ENCODE results near the gene BTRC. TPM values are rescaled to one million over a fixed set of nuclear protein-coding genes. Genes with fewer than 3 reads are reported as not detected.

The BTRC gene
- total RNA-seq, 6 experiments from 2014 or later, result 22.3 to 27.9 (median 24.5) TPM

DNA sequence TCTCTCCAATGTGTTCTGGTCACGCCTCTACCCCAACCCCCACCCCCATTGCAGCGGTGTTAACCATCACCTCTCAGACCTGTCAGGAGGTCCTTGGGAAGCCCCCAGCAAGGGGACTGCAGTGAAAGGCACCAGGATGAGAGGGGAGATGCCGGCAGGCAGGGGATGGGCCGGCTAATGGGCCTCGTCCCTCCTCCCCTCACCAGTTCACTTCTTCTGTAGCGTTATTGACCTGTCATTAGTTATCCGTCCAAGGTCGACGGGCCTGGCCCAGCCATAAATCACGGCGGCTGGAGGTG is 215.3 kb downstream of the BTRC start:
- Mint-ChIP-seq H3K27ac (no peak overlapping the region), H3K9me3 (peaks cover 8% of the 10 kb centered on the region), H3K27me3 (ENCODE audit: insufficient read depth) (peaks cover 33% of the 10 kb centered on the region), H3K36me3 (ENCODE audit: low read depth) (no peaks in the 10 kb centered on the region), H3K4me1 (ENCODE audit: low read depth) (peaks cover 18% of the 10 kb centered on the region; the same call in 1 of the 2 replicates), H3K4me3 (peak overlapping the region; percentile 83; the same call in 1 of the 2 replicates)
- TF ChIP-seq, protein P1, sequence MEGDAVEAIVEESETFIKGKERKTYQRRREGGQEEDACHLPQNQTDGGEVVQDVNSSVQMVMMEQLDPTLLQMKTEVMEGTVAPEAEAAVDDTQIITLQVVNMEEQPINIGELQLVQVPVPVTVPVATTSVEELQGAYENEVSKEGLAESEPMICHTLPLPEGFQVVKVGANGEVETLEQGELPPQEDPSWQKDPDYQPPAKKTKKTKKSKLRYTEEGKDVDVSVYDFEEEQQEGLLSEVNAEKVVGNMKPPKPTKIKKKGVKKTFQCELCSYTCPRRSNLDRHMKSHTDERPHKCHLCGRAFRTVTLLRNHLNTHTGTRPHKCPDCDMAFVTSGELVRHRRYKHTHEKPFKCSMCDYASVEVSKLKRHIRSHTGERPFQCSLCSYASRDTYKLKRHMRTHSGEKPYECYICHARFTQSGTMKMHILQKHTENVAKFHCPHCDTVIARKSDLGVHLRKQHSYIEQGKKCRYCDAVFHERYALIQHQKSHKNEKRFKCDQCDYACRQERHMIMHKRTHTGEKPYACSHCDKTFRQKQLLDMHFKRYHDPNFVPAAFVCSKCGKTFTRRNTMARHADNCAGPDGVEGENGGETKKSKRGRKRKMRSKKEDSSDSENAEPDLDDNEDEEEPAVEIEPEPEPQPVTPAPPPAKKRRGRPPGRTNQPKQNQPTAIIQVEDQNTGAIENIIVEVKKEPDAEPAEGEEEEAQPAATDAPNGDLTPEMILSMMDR (IDR thresholded peaks at IDR 0.05), result no peak
- no peak for DNase-seq

DNA sequence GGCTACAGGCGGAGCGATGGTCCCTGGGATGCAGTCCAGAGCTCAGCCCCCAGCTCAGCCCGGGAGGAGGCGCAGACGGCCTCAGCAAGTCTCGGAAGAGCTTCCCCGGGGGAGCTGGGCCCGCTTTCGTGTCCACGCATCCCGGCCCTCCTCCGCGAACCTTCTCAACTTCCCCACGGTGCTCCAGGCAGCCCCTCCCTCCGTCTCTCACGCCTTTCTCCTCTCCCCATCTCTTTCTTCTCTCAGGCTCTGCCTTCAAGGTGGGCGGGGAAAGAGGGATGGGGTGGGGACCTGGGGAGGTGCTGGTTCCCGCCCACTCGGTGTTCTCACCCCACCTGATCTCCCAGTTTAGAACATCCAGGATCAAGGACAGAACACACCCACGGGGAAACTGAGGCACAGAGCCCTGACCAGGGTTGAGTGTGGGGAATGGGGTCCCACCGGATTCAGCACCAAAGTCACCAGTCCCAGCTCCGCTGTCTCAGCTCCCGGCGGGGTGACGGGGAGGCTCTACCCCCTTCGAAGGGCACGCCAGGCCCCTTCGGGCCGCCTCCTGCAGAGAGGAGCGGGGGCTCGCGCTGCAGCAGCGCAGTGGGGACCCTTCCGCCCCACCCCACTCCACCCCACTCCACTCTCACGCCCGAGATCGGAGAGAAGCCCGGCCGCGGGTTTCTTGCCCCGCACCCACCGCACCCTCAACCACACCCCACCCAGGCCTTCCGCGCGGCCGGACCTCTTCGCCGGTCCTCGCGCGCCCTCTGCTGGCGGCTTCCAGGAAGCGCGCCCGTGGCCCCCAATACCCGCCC is 215.9 kb downstream of the BTRC start:
- peaks cover 8% of the 10 kb centered on the region for H3K9me3 Mint-ChIP-seq
- TF ChIP-seq, protein P1 (IDR thresholded peaks at IDR 0.05), result peak; percentile 97
- peak overlapping the region; percentile 83 for H3K4me3 Mint-ChIP-seq
- H3K36me3 Mint-ChIP-seq (ENCODE audit: low read depth), result no peaks in the 10 kb centered on the region
- DNase-seq, result peak; percentile 33
- peaks cover 33% of the 10 kb centered on the region for H3K27me3 Mint-ChIP-seq (ENCODE audit: insufficient read depth)
- peak overlapping the region; percentile 43; the same call in 1 of the 2 replicates for H3K27ac Mint-ChIP-seq
- peaks cover 18% of the 10 kb centered on the region; the same call in 1 of the 2 replicates for H3K4me1 Mint-ChIP-seq (ENCODE audit: low read depth)

- H3K4me3 Mint-ChIP-seq, result peak overlapping the region; percentile 83
- no peak overlapping the region for H3K27ac Mint-ChIP-seq
- TF ChIP-seq, protein P1 (IDR thresholded peaks at IDR 0.05), result no peak; the same call in none of the 2 replicates
- DNase-seq, result no peak
- peaks cover 8% of the 10 kb centered on the region for H3K9me3 Mint-ChIP-seq
- H3K4me1 Mint-ChIP-seq (ENCODE audit: low read depth), result peaks cover 18% of the 10 kb centered on the region; the same call in 1 of the 2 replicates
- peaks cover 27% of the 10 kb centered on the region for H3K27me3 Mint-ChIP-seq (ENCODE audit: insufficient read depth)
- H3K36me3 Mint-ChIP-seq (ENCODE audit: low read depth), result no peaks in the 10 kb centered on the region
These were observed 216.7 kb downstream of the BTRC start for GRCh38 chr10:101570428-101571270.

- Mint-ChIP-seq H3K27me3 (ENCODE audit: insufficient read depth) (peaks cover 23% of the 10 kb centered on the region), H3K4me3 (peak overlapping the region; percentile 83; the same call in 1 of the 2 replicates), H3K9me3 (peaks cover 8% of the 10 kb centered on the region)
These were observed 217.4 kb downstream of the BTRC start for GRCh38 chr10:101571271-101571925.

GRCh38 chr10:101572126-101572525 is 218.2 kb downstream of the BTRC start:
- peaks cover 18% of the 10 kb centered on the region for H3K27me3 Mint-ChIP-seq (ENCODE audit: insufficient read depth)
- no peak overlapping the region for H3K4me3 Mint-ChIP-seq
- no peak overlapping the region for H3K27ac Mint-ChIP-seq
- H3K4me1 Mint-ChIP-seq (ENCODE audit: low read depth), result peaks cover 7% of the 10 kb centered on the region
- no peak for DNase-seq
- H3K9me3 Mint-ChIP-seq, result peaks cover 8% of the 10 kb centered on the region
- TF ChIP-seq, protein P1 (IDR thresholded peaks at IDR 0.05), result no peak
- no peaks in the 10 kb centered on the region for H3K36me3 Mint-ChIP-seq (ENCODE audit: low read depth)

More at GRCh38 chr10:101571271-101571925, 217.4 kb downstream of the BTRC start:
- Mint-ChIP-seq H3K36me3 (ENCODE audit: low read depth) (no peaks in the 10 kb centered on the region), H3K4me1 (ENCODE audit: low read depth) (peaks cover 13% of the 10 kb centered on the region; the same call in 1 of the 2 replicates), H3K27ac (no peak overlapping the region)
- no peak for DNase-seq
- TF ChIP-seq, protein P1 (IDR thresholded peaks at IDR 0.05), result no peak
